HepG2 (cell line): ENCODE data around the gene ANAPC1. TPM values are rescaled to one million over a fixed set of nuclear protein-coding genes. Genes with fewer than 3 reads are reported as not detected.

Experiments
- BHLHE40 ChIP-seq: IDR thresholded peaks from 2 replicates; pipeline ENCODE4 v1.6.1; 2011; ENCODE audit warnings: low read length, improper control_type of control experiment
- CENPT ChIP-seq: sonication (generic); formaldehyde crosslinking; IDR thresholded peaks from 2 replicates; pipeline ENCODE4 v1.8.0; 2022; ENCODE audit warnings: low read depth, mild to moderate bottlenecking, moderate library complexity, missing genetic modification reagents
- MLX ChIP-seq: IDR thresholded peaks from 2 replicates; pipeline ENCODE4 v1.6.1; 2016
- PPARG ChIP-seq: conservative IDR thresholded peaks from 2 replicates; pipeline ENCODE4 v1.6.1; 2016; ENCODE audit warnings: missing biosample characterization, missing genetic modification reagents
- PRDM10 ChIP-seq: sonication (generic); formaldehyde crosslinking; IDR thresholded peaks from 2 replicates; pipeline ENCODE4 v1.4.0; 2020; ENCODE audit warnings: low read depth, missing genetic modification reagents
- ZBTB40 ChIP-seq, 2 experiments: fragments of 450-650 bp in 1 of 2; sonication (generic) in 1 of 2; formaldehyde crosslinking in 1 of 2; IDR thresholded peaks; 2 replicates each; pipeline versions ENCODE4 v1.6.1 to v1.8.0; 2016 to 2022; ENCODE audit warnings: antibody characterized with exemption in 1 of 2, mild to moderate bottlenecking in 1 of 2, missing genetic modification reagents in 1 of 2
- ZNF136 ChIP-seq: sonication (generic); formaldehyde crosslinking; IDR thresholded peaks from 2 replicates; pipeline ENCODE4 v1.8.1; 2022; ENCODE audit warnings: low read depth, mild to moderate bottlenecking, moderate library complexity, missing genetic modification reagents
- ZNF234 ChIP-seq: sonication (generic); formaldehyde crosslinking; conservative IDR thresholded peaks from 2 replicates; pipeline ENCODE4 v1.5.1; 2020; ENCODE audit warnings: mild to moderate bottlenecking, missing genetic modification reagents
- ZNF296 ChIP-seq: sonication (generic); formaldehyde crosslinking; conservative IDR thresholded peaks from 2 replicates; pipeline ENCODE4 v1.5.0; 2020; ENCODE audit warnings: mild to moderate bottlenecking, missing genetic modification reagents
- ZNF776 ChIP-seq: sonication (generic); formaldehyde crosslinking; IDR thresholded peaks from 2 replicates; pipeline ENCODE4 v1.4.0; 2020; ENCODE audit warnings: mild to moderate bottlenecking, missing genetic modification reagents
- ZSCAN5A ChIP-seq: sonication (generic); formaldehyde crosslinking; IDR thresholded peaks from 2 replicates; pipeline ENCODE4 v1.8.0; 2022; ENCODE audit warnings: mild to moderate bottlenecking, missing genetic modification reagents, borderline replicate concordance
- polyA plus RNA-seq, 8 experiments: library from polyadenylated mRNA; depleted of rRNA in 3 of 8; stranded (reverse) in 7 of 8; unstranded in 1 of 8; fragments of >200 nt; fragmentation: Illumina TruSeq in 4 of 8; extraction: Trizol in 4 of 8; gene quantifications; 2 replicates each; pipeline versions ENCODE4 v1.2.1 to v1.2.3, GENCODE V29; 2011 to 2016; ENCODE audit warnings: low read depth in 4 of 8, missing spikeins in 1 of 8, mixed read lengths in 1 of 8; ENCODE audit not compliant: insufficient read depth in 1 of 8
- total RNA-seq, 5 experiments: library from RNA; depleted of rRNA; stranded (reverse); fragments of >200 nt; fragmentation: Illumina TruSeq; extraction: Trizol; gene quantifications; 2 replicates each; pipeline ENCODE4 v1.2.3, GENCODE V29; 2016; ENCODE audit warnings: low read depth in 1 of 5

The ANAPC1 gene
- total and polyA plus RNA-seq, 2 of the 13 experiments (the other 11 are each of a cell fraction or from before 2014, with no cell fraction given), result 50.0 to 89.7 TPM

GRCh38 chr2:111883661-111884591, at the start of gene ANAPC1 (continued):
- peak; percentile 83 for TF ChIP-seq PRDM10 (CRISPR knock-in tag)
- peak; percentile 83; the same call in 1 of the 2 replicates for TF ChIP-seq ZSCAN5A (CRISPR knock-in tag)
- TF ChIP-seq ZNF136 (CRISPR knock-in tag), result peak; percentile 28
- TF ChIP-seq CENPT (CRISPR knock-in tag), result peak; percentile 62; the same call in 1 of the 2 replicates
- no peak; the same call in 1 of the 2 replicates for TF ChIP-seq ZNF234 (CRISPR knock-in tag)
- peak; percentile 29; the same call in 1 of the 2 replicates for TF ChIP-seq PPARG (CRISPR knock-in tag)
- TF ChIP-seq ZNF776 (CRISPR knock-in tag), result no peak; the same call in 1 of the 2 replicates
- no peak for TF ChIP-seq ZBTB40 (IDR thresholded peaks at IDR 0.05)
- TF ChIP-seq ZBTB40 (CRISPR knock-in tag; IDR thresholded peaks at IDR 0.05), result peak; percentile 68
- TF ChIP-seq MLX (CRISPR knock-in tag), result peak; percentile 7; the same call in 1 of the 2 replicates
- no peak for TF ChIP-seq BHLHE40
- TF ChIP-seq ZNF296 (CRISPR knock-in tag), result peak; percentile 47; the same call in 1 of the 2 replicates
